Adrenal gland (tissue), 12 donors: ENCODE results near the gene TUBGCP2. TPM values are rescaled to one million over a fixed set of nuclear protein-coding genes. Genes with fewer than 3 reads are reported as not detected.

ENCODE experiments used
- DNase-seq, 7 donors: peaks; one replicate each; pipeline ENCODE4 v3.0.0-alpha.2; 2019 to 2020
- H3K27ac ChIP-seq, 5 donors: fragments of 200-600 bp; sonication (generic) in 4 of 5; 1 replicate in 3 of 5; 2 replicates in 2 of 5; pipeline versions ENCODE4 v1.5.1 to v1.8.0; 2016 to 2020; ENCODE audit warnings: mild to moderate bottlenecking in 1 of 5
- H3K27me3 ChIP-seq: fragments of 200-600 bp; 2 replicates; pipeline ENCODE4 v1.8.0; 2021
- H3K36me3 ChIP-seq, 2 donors: fragments of 200-600 bp; replicated peaks in 1 of 2; 1 replicate in 1 of 2; 2 replicates in 1 of 2; pipeline versions ENCODE4 v1.5.1 to v1.8.0; 2018 to 2022
- H3K4me1 ChIP-seq, 2 donors: fragments of 200-600 bp; replicated peaks in 1 of 2; 1 replicate in 1 of 2; 2 replicates in 1 of 2; pipeline versions ENCODE4 v1.5.1 to v1.8.0; 2018 to 2021
- H3K4me3 ChIP-seq, 4 donors: fragments of 200-600 bp; sonication (generic) in 3 of 4; one replicate each; pipeline ENCODE4 v1.5.1; 2016 to 2018
- H3K9me3 ChIP-seq, 3 donors: fragments of 200-600 bp; sonication (generic) in 1 of 3; replicated peaks in 1 of 3; 1 replicate in 2 of 3; 2 replicates in 1 of 3; pipeline versions ENCODE4 v1.5.1 to v1.8.0; 2016 to 2021
- CTCF ChIP-seq, 6 experiments: fragments of 450-650 bp in 4 of 6; fragments of 200-600 bp in 2 of 6; sonication (generic) in 1 of 6; IDR thresholded peaks; 1 replicate in 5 of 6; 2 replicates in 1 of 6; pipeline versions ENCODE4 v1.5.1 to v1.8.0; 2016 to 2021; ENCODE audit warnings: antibody characterized with exemption in 6 of 6, mild to moderate bottlenecking in 2 of 6, moderate library complexity in 1 of 6
- POLR2A ChIP-seq, 2 donors: fragments of 450-650 bp; IDR thresholded peaks; one replicate each; pipeline ENCODE4 v1.6.1; 2017; ENCODE audit warnings: antibody characterized with exemption in 2 of 2, mild to moderate bottlenecking in 2 of 2, moderate library complexity in 1 of 2
- WGBS, 4 donors: extraction: QIAGEN DNeasy Blood & Tissue Kit in 2 of 4; methylation state at CpG; one replicate each; pipeline versions ENCODE4 v1.1.5 to v1.1.7; 2013 to 2017; 5-methylcytosine and 5-hydroxymethylcytosine counted together
- intact Hi-C, 2 donors: fragments of 100-400 bp; cut with DNase I; formaldehyde crosslinking; loops; one replicate each; pipeline versions ENCODE4 v1.14.1 to v1.15.0; 2022 to 2023
- polyA plus RNA-seq, 3 donors: library from polyadenylated mRNA; stranded (reverse); fragments of 200-250 nt in 2 of 3; fragments of 350-450 nt in 1 of 3; fragmentation: Illumina TruSeq in 1 of 3; extraction: RNeasy Lipid Tissue Mini Kit (QIAGEN cat#74804) in 1 of 3; gene quantifications; one replicate each; pipeline ENCODE4 v1.2.3, GENCODE V29; 2013 to 2014
- total RNA-seq, 9 donors: library from RNA; depleted of rRNA in 4 of 9; stranded (reverse); fragments of >200 nt in 4 of 9; fragments of 120-200 nt in 1 of 9; fragmentation: NEBNext Ultra II Directional in 1 of 9; extraction: Animal tissue kit (Norgen Biotek cat#: 25700) in 1 of 9; gene quantifications; one replicate each; pipeline versions ENCODE4 v1.1.0 to v1.2.4, GENCODE V29; 2013 to 2023
- donor health status: healthy with polysubstance abuse.
- donor health status: Bipolar disorder and iron deficiency.
- donor health status: DM: yes; HTN: yes; CAD: no.
- donor health status: DM: no; HTN: no; CAD: no.
- donor health status: DM: no; HTN: no; CAD: no.
- donor health status: DM: yes; HTN: yes; CAD: no.

TUBGCP2 gene
- total and polyA plus RNA-seq, 12 donors: 30.9 to 234 (median 62.0) TPM

- peaks cover 0 to 10% of the 10 kb centered on the region in 2 donors for H3K4me1 ChIP-seq
- TF ChIP-seq CTCF (IDR thresholded peaks at IDR 0.05): no peak
- TF ChIP-seq POLR2A (IDR thresholded peaks at IDR 0.05): no peak
- no peaks in the 10 kb centered on the region for H3K27me3 ChIP-seq
- H3K9me3 ChIP-seq: no peaks in the 10 kb centered on the region
- WGBS, 4 donors: 82 to 90% (median 87%) methylated on average over 3 to 29 of the region's 29 CpGs
- H3K4me3 ChIP-seq: no peak overlapping the region
- intact Hi-C loops: no loop called here
- DNase-seq: no peak
- no peaks in the 10 kb centered on the region for H3K36me3 ChIP-seq
- no peak overlapping the region for H3K27ac ChIP-seq
Measured at GRCh38 chr10:133272301-133272963, 36.2 kb downstream of the TUBGCP2 start.

- H3K27ac ChIP-seq: no peak overlapping the region
- H3K4me1 ChIP-seq: peaks cover 0 to 5% of the 10 kb centered on the region in 2 donors
- no peak for DNase-seq
- TF ChIP-seq CTCF (IDR thresholded peaks at IDR 0.05) (no peak), POLR2A (IDR thresholded peaks at IDR 0.05) (no peak)
- H3K9me3 ChIP-seq: no peaks in the 10 kb centered on the region
- no peaks in the 10 kb centered on the region for H3K36me3 ChIP-seq
- intact Hi-C loops: no loop called here
- no peak overlapping the region for H3K4me3 ChIP-seq
- no peaks in the 10 kb centered on the region for H3K27me3 ChIP-seq
- 86 to 90% (median 89%) methylated on average over 20 to 35 of the region's 35 CpGs for WGBS, 4 donors
Measured at GRCh38 chr10:133271521-133272300, 37.0 kb downstream of the TUBGCP2 start.

- no peak for DNase-seq
- 87 to 98% (median 95%) methylated on average over 5 to 19 of the region's 19 CpGs for WGBS, 4 donors
- Histone ChIP-seq H3K4me3 (no peak overlapping the region), H3K4me1 (no peaks in the 10 kb centered on the region), H3K27me3 (no peaks in the 10 kb centered on the region), H3K9me3 (no peaks in the 10 kb centered on the region), H3K27ac (no peak overlapping the region), H3K36me3 (no peaks in the 10 kb centered on the region)
- intact Hi-C loops: no loop called here
- no peak for TF ChIP-seq CTCF (IDR thresholded peaks at IDR 0.05)
- TF ChIP-seq POLR2A (IDR thresholded peaks at IDR 0.05): no peak
Measured at GRCh38 chr10:133270773-133271297, 37.8 kb downstream of the TUBGCP2 start.

- no peaks in the 10 kb centered on the region for H3K27me3 ChIP-seq
- no peak for DNase-seq
- WGBS, 4 donors: 90 to 92% (median 92%) methylated on average over 7 to 20 of the region's 20 CpGs
- H3K9me3 ChIP-seq: no peaks in the 10 kb centered on the region
- H3K4me1 ChIP-seq: no peaks in the 10 kb centered on the region
- no peak for TF ChIP-seq CTCF (IDR thresholded peaks at IDR 0.05)
- no peak for TF ChIP-seq POLR2A (IDR thresholded peaks at IDR 0.05)
- intact Hi-C loops: no loop called here
- no peak overlapping the region for H3K27ac ChIP-seq
- H3K4me3 ChIP-seq: no peak overlapping the region
- no peaks in the 10 kb centered on the region for H3K36me3 ChIP-seq
Measured at GRCh38 chr10:133270204-133270603, 38.5 kb downstream of the TUBGCP2 start.
